DMS114 treated with DMSO at 0.1 percent for 48 hours (cell line): Measurements from ENCODE around the gene NEDD1.

Experiments used
- DNase-seq: peaks from one replicate; lab custom pipeline; 2025; ENCODE audit not compliant: unreplicated experiment; lab: John Stamatoyannopoulos, UW

The NEDD1 gene

DNA sequence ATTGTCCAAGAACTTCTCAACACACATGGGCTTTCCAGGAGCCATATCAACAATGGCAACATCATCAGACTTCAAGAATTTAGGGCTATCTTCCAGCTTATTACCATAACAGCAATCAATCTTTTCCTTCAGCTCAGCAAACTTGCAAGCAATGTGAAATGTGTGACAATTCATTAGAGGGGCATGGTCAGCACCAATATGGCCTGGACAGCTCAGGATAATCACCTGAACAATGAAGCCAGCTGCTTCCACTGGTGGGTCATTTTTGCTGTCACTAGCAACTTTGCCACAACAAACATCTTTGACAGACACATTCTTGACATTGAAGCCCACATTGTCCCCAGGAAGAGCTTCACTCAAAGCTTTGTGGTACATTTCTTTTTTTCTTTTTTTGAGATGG lies 5.9 kb upstream of the NEDD1 start:
- no peak for DNase-seq

DNA sequence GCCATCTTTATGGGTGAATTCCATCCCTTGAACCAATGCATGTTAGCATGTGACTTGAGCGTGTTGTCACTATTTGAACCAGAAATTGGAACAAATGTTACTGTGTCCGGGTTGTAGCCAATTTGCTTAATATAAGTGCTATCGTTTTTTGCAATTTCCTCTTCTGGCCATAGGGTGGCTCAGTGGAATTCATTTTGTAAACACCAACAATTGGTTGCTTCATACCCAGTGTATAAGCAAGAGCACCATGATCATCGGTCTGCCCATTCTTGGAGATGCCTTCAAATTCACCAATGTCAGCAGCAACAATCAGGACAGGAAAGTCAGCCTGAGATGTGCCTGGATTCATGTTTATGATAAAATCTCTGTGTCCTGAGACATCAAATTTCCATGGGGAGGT lies 5.0 kb upstream of the NEDD1 start:
- no peak for DNase-seq

DNA sequence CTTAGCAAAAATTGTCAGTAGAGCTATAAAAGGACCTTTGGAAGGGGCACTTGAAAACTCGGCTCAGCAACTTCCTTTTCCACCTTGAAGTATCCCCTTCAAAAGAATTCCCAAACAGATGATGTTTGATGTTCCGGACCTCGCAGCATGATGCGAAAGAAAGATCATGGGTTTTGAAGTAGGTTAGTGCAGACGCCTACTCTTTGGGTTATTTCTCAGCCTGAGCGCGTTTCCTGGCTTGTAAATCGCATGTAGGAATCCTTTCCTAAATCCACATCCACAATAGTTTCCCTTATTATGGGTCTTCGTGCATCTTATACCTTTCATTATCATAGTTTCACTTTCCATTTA lies 584 bp upstream of the NEDD1 start:
- DNase-seq: no peak

DNA sequence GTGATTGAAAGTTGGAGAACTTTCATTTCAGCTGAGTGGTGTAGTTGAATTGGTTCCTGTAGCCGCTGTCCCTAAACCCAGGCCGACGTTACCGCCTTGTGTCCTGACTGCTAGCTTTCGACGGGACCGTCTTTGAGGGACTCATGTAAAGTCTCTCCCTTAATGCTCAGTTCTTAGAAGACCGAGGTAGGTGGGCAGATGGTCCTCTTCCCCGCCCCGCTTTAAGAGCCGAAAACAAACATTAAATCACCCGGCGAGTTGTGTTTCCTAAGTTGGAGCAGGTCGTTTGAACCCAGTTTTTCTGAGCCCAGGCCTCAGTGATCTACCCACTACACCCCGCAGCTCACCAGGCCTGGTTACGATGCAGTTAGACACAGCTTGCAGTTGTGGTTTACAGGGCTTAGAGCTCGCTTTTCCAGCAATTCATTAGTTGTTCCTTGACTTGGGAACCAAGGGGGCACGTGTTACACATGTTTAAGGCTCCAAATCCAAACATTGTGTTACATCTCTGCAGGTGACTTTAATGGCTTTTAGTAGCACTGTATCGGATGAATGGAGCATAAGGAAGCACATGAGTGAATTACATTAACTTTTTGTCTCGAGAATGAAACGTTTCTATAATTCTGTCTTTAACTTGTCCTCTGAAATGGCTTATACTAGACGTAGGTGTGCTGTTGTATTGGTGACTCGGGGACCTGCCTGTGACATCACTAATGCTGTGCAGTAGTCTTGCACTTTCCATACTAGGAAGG lies 790 bp downstream of the NEDD1 start:
- DNase-seq: no peak

DNA sequence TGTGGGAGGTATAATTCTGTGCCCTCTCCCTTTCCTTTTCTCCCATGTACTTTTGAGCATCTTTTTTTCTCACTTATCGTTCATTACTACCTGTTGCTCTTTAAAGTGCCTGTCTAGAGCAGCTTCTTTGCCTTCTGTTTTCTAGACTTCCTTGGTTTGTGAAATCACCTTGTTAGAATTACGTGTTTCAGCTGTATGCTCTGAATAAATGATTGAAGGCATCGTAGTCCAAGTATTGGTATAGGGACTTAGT lies 1.3 kb downstream of the NEDD1 start:
- DNase-seq: no peak

DNA sequence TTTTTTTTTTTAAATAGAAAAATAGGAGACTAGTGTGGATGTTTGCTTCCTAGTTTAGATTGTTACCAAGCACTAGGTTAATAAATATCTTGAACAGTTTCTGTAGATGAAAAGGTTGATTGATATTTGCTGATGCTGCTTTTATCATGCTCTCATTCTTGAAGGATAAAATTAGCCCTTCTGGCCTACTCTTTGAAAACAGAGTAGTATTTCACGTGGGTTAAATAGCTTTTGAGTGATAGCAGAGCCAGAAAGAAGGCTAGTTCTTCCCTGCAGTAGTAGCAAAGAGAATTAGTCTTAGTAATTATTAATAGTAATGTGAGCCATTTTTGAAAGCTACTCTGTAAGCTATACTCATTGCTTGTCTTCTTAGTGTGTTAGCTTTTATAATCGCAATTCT lies 5.2 kb downstream of the NEDD1 start:
- DNase-seq: no peak

DNA sequence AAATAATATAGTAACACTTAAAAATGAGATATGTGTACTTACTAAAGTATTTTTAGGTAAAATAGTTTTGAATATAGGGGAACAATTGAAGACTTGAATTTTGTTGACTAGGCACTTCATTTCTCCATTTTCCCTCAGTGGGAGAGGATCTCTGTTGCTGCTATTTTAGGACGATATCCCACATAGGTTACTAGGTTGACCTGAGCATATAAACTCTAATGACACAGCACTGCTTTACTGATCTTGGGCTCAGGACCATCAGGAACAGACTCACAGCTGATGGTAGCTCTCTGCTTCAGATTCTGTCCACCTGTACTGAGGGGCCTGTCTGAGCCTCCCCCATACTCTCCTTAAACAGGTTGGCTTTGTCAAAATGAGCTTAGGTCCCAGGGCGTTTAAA lies 5.9 kb downstream of the NEDD1 start:
- DNase-seq: no peak

DNA sequence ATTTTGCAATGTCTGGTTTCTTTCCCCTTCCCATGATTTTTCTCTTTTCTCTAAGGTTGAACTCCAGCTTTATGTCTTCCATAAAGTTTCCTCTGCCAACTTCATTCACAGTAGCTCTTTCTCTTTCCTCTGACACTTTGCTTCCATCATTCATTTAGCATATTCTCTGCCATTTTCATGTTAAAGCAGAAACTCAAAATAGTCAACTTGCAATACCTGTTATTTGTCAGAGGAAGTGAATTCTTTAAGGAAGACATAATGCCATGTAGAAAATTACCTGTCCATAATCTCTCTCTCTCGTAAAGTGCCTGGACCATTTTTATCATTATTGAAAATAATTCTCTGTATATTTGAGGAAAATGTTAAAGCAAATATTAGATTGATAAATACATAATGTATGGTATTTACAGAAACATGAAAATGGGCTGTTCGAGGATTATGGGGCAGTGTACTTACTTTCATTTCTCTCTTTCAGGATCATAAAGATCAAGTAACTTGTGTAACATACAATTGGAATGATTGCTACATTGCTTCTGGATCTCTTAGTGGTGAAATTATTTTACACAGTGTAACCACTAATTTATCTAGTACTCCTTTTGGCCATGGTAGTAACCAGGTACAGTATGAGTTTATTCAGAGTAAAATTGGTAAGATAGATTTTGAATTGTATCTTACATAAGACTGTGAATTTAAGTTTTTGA lies 12.6 kb downstream of the NEDD1 start:
- no peak for DNase-seq

DNA sequence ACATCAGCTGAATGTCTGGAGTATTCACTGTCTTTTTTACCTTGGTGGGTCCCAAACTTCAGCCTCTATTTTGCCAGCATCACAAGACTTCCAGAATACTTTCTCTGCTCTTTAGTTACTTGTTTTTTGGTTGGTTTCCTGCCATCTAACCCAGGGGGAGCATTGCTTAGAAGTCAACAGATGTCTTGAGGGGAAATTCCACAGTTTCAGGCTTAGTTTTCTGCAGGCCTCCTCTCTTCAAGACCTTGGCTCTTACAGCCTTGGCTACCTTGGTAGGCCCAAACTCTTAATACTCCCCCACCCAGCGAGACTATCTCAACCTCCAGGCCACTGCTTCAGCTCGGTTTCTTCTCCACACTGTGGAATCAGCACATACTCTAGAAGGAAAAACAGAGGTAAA lies 41.7 kb downstream of the NEDD1 start:
- DNase-seq: no peak

DNA sequence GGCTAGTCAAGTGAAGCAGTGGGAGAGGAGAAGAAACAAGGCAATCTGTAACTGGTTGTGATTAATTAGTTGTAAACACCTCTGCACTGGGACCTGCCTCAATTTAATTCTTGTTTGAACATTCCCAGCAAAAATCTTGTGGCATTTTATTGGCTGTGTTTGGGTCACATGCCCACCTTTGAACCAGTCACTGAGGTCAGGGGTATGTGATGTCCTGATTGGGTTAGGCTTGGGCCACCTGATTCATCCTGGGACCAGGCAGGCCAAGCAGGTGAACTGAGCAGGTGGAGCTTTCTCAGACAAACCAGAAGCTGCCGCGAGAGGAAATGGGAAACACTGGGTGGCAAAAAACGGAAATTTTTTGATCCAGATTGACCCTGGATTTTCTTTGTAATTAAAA lies 72.5 kb downstream of the NEDD1 start:
- no peak for DNase-seq

DNA sequence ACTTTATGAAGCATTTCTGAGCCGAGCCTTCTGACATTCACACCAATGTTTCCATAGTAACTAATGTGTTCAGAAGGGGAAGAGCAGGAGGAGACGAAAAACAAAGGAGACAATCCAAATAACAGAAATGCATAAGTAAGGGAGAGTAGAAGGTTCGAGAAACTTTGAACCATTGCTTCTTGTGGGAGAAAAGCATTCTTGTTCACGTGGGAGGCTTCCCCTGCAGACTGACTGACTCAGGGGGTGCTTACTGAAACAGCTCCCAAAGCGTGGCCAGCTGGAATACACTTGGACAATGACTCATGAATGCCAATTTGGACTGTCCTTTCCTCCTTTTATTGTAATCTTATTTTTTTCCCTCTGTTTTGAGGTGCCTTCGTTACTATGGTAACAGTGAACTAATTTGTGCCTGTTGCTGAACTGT lies 73.9 kb downstream of the NEDD1 start:
- no peak for DNase-seq

DNA sequence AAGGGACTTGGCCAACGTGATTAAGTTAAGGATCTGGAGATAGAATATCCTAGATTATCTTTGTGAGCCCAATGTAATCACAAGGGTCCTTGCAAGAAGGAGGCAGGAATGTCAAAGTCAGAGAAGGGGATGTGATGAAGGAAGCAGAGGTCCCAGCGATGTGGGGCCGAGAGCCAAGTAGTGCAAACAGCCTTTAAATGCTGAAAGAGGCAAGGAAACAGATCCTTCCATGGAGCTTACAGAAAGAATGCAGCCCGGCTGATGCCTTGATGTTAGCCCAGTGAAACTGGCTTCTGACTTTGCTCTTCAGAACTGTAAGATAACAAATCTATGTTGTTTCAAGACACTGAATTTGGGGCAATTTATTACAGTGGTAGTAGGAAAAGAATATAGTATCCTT lies 74.9 kb downstream of the NEDD1 start:
- DNase-seq: no peak

DNA sequence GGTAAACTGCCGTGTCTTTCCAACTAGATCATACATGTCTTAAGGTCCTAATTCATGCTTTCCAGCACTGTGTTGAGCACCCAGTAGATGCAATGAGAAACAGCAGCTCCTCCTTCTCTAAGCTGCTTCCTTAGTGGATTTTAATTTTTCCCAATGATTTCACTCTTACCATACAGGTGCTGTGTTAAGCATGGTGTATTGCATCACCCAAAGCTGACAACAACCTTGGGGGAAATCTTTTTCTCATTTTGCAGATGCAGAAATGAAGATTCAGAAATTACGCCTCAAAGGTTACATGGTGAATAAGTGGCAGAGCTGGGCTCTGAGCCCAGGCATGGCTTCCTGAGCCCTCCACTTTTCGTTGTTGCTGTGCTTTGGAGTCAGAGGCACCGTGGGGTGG lies 75.6 kb downstream of the NEDD1 start:
- DNase-seq: no peak

DNA sequence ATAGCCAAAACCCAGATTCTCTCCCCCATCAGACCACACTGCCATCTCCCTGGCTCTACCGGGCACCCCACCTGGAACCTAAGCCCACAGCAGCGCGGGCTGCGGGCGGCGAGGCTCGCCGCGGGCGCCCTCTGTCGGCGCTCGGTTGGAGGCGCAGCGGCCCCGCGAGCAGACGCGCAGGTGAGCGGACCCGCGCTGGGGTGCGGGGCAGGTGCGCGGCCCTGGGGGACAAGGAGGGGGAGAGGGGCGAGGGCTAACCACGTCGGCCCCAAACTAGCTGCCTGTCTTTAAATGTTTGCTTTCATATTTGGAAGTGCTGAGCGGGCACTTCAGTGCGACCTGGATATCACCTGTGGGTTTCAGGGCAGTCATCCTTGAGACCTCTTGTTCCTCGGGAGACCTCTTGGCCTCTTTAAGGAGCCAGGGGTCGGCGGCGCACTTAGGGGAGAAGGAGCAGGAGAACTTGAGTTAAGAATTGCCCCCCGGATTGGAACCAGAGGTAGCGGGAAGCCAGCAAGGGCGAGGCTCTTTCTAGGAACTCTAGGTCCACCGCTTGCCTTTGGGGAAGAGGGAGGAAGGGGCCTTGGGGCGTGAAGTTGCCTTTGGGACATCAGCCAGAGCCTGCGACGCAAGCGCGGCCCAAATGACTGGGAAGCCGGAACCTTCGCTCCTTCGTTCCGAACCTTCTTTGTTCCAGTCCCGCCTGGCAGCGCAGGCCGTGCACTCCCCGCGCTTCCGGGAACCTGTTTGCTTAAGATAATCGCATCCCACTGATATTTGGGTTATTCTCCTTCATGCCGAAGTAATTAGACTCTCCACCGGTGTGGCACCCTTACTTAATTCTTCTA lies 78.7 kb downstream of the NEDD1 start:
- DNase-seq: no peak

DNA sequence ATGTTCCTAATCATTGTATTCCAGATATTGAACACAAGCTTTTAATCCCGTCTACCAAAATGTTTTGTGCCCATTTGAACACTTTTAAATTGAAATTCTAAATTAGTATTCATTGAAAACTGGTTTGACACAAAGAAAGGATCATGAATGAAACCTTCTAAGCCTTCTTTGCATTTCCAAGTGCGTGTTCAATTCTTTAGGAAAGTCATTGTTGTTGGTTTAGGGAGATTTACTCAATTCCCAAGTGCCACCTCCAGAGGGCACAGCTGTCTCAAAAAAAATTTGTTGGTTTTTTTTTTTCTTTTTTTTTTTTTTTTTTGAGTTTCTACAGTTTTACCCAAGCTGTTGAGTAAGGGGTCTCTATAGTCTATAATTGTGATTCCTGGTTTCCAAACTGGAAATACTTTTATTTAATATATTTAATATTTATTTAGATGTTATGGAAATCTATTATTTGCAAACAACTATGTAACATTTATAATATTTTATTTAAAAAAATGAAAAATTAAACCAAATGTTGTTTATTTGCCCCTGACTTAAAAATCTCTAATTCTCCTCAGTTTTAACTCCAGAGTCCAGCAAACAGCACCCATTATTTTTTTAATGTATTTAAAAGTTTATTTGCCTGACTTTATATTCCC lies 79.9 kb downstream of the NEDD1 start:
- peak; percentile 52 for DNase-seq

DNA sequence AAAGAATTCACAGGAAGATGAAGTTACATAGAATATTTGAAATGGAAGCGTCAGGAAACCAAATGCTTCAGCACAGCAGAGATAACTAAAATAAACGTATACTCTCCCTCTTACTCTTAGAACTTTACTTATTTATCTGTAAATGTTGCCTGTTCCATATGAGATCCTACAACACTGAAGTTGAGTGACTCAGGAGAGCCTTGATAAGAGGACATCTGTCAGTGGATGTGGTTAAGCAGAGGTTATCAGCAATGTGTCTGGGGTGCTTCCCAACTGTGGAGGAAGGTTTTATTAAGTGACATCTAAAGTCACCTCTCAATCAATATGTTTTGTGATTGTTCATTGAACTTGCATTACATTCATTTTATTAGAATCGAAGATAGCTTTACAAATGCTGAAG lies 81.9 kb downstream of the NEDD1 start:
- no peak for DNase-seq

DNA sequence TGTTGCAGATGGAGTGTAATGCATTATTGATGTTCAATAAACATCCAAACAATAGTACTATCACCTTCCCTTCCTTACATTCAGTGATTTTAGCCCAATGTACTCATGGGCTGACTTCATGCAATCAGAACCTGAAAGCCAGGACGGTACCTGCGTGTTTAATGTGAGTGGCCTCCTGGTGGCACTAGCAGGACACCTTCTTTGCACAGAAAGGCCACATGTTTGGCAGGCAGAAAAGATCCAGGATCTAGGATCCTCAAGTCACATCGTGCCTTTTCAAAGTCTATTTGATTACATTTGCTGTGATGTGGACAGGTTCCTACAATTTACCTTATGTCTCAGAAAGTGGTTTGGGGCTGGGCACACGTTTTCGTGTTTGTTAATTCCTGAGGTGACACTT lies 82.9 kb downstream of the NEDD1 start:
- no peak for DNase-seq

DNA sequence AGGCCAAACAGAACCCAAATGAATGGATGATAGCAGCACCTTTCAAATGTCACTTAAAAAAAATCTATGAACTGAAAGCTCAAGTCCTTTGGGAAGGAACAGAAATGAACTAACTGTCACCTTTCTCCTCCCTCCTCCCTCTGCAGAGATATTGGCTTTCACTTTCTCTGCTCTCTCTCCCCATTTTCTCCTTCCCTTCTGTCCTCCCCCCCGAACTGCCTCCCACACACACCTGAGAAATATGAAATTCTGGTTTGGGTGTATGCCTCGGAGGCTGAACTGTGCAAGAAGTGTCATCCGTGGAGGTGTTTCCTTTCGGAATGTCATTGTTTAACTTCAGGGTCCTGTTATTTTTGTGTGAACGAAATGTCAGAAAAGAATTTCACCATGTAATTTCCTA lies 87.8 kb downstream of the NEDD1 start:
- DNase-seq: no peak

DNA sequence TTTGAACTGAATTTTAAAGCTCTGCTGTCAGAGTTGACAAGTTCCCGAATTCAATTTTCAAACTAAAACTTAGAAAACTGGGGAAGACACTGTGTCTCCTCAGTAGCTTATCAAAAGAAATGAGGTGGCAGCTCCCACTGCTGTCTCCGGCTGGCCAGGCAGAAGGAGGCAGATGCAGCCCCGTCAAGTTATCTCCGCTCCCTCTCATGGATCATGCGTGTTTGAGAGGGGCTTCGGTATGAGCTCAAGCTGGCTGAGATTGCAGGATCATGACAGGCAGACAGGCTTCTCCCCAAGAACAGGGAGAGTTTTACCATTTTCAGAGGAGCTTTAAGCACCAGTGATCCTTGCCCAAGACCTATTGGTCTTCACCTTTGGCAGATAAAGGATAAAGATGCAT lies 88.8 kb downstream of the NEDD1 start:
- DNase-seq: no peak

DNA sequence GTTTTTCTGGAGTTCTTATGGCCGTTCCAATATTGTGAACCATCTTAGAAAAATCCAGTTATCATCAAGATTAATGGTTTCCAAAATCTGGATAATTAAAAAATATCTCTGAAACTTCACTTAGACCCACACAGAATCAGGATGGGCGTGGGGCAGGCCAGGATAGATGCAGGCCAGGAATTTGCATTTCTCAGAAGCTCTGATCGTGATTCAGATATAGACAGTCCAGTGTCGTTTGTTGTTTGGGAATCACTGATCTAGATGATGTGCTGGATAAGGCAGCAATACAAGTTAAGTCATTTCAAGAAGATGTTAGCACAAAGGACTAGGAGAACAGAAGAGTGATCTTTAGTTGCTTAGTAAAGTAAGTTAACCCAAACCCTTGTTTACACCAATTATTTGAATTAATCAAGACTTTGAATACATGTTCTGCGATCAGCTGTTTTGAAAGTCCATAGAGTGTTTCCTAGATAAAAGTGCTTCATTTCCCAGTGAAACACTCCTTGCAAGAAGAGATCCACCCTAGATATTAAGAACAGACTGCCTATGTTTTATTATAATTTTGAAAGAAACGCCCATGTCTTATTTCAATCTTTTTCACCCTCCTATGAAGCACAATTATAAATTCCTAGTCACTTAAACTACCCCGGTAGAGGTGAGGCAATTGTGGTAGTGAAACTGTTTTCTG lies 90.9 kb downstream of the NEDD1 start:
- DNase-seq: no peak

DNA sequence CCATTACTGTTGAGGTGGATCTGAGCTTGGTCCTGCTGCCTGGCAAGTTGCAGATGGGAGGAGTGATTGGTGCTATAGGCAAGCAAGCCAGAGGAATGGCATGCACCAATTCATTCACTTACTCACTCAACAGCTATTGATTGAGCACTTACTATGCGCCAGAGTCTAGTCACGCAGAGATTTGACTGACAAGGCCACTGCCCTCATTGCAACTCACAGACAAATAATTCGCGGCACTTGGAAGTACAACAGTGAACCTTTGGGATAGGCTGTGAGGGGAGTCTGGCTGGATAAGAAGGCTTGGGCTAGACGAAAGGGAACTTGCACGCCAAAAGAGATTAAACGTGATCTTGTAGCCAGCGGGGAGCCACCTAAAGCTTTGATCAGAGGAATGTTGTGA lies 96.2 kb downstream of the NEDD1 start:
- no peak for DNase-seq
